Activated CD4-positive, alpha-beta T cell treated with anti-CD3 and anti-CD28 coated beads, Interleukin-2, Interleukin-6, amounts not matched to agents 100 ng/mL and 50 ng/mL, durations not matched to agents 16 hours and 8 hours (primary cell): ENCODE data around the gene MSMB.
"Not testable (repeated sequence)": the region's sequence is repeated elsewhere in the genome, so short reads cannot be mapped to it uniquely, and the experiment has no call there.

ENCODE experiments used
- DNase-seq: peaks from one replicate; pipeline ENCODE4 v3.0.0-alpha.2; 2020

MSMB gene

DNA sequence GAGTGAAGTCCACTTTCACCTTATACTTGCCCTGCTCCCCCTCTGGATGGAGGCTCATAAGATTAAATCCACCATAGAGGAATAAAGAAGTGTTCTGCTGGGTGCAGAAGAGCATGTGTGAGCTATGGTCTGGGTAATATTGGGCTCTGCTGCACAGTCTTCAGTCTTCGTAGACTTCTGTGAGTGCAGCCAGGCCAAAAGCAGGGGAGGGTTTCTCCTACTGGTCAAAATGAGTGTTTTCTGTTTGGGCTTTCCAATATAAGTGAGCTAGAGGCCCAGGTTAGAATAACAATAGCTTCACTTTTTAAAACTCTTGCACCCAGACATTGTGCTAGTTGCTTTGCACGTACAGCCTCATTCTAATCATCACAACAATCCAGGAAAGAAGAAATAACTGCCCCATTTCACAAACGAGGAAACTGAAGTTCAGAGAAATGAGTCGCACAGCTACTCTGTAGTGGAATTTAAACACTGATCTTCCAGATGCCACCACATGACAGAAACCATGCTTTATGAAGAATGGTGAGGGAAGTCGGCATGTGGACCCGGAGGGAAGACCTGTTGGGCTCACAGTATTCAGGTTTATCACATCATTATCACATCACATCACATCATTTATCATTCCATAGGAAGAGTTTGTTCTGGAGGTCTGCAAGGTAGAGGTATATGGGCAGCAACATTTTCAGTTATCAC lies 23.8 kb upstream of the MSMB start:
- no peak for DNase-seq

DNA sequence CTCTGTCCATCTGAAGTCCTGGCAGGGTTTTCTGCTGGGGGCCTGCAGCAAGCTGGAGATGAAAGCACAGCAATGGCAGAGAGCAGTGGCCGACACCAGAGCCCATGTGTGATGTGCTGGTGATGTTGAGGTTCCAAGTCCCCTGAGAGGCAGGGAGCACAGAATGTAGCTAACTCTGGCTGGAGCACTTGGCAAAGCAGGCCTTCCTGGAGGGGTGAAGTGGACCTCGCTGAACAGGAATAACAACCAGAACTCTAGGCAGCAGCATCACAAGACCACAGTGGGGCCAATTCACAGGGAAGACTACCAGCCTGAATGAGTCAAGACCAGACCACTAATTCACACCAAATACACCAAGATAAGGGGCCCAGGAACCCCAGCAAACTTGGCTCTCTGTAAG lies 22.8 kb upstream of the MSMB start:
- no peak for DNase-seq

DNA sequence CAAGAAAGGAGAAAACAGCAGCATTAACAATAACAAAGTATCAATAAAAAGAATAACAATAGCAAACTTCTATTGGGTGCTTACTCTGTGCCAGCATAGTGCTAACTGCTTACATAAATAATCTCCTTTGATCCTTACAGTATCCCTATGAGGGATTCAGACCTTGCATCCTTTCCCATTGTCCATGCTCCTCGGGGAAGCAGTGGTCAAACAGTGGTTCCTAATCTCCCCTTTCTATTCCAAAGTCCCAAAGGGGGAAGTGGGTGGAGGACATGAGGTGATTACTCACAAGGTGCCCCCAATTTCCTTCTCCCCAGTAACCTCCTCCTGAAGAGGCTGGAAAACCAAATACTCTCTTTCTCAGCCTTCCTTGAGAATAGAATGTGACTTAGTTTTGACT lies 22.0 kb upstream of the MSMB start:
- DNase-seq: no peak

DNA sequence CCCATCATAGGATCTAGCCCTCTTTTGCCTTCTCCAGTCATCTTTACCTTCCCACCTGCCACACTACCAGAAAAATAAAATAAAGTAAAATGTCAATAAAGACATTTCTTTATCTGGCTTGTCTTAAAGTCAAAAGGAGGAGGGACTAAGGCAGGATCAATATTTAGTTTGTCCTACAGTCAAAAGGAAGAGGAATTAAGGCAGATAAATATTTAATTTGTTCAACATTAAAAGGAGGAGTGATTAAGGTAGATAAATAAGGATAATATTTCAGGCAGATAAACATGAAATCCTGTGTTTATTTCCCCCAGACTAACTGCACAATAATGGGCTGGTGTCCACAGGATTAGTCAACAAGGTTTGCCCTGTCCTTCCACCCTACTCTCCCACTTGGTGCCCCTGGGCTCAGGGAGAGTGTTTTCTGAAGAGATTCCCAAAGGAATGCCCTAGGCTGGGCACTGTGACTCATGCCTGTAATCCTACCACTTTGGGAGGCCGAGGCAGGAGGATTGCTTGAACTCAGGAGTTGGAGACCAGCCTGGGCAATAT lies 18.3 kb upstream of the MSMB start:
- DNase-seq: no peak

DNA sequence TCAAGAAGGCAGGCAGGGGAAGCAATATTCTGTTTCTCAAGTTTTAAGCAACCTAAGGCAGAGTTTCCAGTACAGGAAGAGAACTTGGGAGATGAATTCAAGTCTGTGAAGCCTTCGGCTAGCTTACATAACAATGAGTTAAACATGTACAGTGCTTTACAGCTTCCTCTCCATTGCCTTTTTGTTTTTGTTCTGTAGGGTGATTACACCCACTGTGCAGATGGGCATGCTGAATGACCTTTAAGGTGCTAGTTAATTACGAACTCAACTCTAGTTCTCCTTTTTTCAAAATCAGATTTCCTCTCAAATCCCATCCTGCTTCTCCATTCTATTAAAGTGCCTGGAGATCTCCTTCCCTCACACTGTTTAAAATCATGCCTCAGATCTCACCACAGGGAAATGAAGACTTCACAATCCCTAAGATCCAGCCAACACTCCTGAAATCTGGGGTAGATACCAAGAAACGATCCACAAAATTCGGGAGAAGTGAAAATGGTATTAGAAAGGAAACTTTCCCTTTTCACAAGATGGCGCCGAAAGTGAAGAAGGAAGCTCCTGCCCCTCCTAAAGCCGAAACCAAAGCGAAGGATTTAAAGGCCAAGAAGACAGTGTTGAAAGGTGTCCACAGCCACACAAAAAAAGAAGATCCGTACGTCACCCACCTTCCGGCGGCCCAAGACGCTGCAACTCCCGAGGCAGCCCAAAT lies 16.8 kb upstream of the MSMB start:
- no peak for DNase-seq

DNA sequence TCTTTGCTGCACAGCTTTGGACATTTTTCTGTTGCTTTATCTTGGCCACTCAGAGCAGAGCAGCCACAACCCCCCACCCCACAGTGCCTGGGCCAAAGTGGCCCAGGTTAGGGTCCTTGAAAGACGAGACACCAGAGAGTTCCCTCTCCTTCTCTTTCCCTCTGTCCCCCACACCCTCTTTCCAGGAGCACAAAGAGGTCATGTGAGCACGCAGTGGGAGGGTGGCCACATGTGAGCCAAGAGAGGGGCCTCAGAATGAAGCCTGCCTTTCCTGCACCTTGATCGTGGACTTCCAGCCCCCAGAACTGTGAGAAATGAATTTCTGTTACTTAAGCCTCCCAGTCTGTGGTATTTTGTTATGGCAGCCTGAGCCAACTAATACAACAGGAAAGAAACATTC lies 14.6 kb upstream of the MSMB start:
- no peak for DNase-seq

DNA sequence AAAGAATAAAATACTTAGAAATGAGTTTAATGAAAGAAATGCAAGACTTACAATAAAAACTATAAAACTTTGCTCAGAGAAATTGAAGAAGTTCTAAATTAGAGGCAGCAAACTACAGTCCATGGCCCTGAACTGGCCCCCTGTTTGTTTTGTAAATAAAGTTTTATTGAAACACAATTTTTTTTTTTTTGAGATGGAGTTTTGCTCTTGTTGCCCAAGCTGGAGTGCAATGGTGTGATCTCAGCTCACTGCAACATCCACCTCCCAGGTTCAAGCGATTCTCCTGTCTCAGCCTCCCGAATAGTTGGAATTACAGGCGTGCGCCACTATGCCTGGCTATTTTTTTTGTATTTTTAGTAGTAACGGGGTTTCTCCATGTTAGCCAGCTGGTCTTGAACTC lies 11.9 kb upstream of the MSMB start:
- not testable (repeated sequence) for DNase-seq

DNA sequence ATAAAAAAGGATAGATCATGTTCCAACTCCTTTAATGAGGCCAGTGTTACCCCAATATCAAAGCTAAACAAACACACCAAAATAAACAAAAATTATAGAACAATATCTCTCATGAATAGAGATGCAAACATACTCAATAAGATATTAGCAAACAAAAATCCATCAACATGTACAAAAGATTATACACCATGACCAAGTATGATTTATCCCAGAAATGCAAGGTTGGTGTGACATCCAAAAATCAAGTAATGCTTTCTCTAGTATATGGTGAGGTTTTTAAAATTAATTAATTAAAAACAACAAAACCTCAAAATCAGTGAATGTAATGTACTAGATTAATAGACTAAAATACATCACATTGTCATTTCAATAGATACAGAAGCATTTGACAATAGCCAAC lies 11.0 kb upstream of the MSMB start:
- no peak for DNase-seq

DNA sequence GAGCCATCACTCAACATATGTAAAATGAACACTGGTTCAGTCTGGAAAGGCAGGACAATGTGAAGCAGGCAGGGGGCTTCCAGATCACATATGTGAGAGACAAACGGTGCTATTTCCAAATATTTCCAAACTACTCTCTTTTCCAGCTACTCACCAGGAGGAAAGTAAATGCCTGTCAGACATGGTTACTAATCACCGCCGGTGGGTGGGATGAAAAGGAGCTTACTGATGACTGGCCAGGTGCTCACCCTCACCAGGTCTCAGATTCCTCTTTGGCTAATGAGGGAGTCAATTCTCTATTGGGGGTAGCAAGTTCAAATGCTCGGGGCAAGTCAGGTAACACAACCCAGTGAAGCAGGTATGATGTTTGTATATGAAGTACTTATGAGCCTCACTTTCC lies 9.7 kb upstream of the MSMB start:
- no peak for DNase-seq

DNA sequence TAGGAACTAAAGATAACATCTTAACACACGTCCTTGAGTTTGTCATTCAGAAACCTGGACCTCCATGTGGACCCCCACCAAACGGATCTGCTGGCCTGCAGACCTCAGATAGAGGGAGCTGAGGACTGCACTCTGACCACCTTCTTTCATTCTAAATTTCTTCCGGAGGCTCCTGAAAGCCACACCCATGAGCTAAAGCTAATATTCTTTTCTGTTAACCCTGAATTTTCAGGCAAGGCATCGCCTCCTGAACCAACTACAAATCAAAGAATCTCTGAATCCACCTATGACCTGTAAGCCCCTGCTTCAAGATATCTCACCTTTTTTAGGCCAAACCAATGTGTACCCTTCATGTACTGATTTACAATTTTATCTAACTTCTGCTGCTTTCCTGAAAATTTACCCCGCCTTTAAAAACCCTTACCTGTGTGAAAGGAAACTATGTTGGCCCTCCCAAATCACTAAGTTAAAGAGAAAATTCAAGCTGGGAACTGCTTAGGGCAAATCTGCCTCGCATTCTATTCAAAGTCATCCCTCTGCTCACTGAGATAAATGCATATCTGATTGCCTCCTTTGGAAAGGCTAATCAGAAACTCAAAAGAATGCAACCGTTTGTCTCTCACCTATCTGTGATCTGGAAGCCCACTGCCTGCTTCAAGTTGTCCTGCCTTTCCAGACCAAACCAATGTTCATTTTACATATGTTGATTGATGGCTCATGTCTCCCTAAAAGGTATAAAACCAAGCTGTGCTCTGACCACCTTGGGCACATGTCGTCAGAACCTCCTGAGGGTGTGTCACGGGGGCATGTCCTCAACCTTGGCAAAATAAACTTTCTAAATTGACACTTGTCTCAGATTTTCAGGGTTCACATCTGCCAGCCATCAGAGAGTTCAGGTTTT lies 7.7 kb upstream of the MSMB start:
- DNase-seq: no peak

DNA sequence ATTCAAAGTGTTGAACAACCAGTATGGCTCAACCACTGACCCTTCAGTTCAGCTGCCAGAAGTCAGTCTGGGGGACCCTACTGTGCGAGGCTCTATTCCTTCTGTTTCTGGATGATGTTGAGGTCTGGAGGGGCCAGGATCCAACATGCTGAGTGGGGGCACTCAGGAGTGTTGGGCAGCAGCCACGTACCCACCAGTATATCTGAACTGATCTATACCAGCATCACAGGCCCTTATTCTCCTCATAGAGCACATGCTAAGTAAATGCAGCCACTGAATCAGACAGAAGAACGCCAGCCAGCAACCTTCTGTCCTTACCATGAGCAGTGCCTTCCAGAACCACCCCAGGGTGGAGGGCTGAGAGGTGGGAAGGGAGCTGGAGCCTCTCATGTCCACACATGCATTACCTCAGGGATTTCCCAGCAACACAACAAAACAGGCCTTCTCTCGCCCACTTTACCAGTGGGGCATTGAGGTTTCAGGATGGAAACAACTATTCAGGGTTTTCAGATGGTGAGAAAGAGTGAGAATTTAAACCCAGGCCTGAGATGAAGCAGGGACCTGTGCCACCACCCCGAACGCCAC lies 6.8 kb upstream of the MSMB start:
- no peak for DNase-seq

DNA sequence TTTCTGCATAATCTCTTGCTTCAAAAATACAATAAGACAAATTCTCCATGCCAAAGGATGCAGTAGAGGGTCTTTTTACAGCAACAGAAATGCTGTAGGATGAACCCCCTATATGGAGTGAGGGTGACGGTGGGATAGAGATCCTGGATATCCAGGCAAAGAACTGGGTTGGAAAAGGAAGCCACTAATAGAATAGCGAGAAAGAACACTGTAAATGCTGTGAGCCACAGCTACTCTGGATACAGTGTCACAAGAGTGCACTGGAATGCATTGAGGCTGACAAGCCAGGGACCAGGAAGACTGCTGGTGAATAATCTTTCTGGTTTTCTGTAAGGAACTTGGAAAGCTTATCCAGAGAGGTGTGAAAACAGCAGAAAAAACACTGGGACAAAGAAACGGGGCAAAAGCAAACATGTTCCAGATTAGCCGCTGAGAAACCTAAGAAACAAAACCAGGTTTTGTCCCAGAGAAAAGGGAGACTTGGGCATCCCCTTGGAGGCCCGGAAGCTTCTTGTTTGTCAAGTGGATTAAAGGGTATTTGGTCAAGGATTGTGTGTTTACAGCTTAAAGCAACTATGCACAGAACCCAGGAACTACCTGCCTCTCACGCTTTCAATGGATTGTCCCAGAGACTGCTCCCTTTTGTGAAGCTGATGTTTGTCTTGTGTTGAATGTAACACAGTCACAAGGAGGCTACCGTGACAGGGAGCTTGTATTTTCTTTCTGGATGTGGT lies 6.2 kb upstream of the MSMB start:
- no peak for DNase-seq

DNA sequence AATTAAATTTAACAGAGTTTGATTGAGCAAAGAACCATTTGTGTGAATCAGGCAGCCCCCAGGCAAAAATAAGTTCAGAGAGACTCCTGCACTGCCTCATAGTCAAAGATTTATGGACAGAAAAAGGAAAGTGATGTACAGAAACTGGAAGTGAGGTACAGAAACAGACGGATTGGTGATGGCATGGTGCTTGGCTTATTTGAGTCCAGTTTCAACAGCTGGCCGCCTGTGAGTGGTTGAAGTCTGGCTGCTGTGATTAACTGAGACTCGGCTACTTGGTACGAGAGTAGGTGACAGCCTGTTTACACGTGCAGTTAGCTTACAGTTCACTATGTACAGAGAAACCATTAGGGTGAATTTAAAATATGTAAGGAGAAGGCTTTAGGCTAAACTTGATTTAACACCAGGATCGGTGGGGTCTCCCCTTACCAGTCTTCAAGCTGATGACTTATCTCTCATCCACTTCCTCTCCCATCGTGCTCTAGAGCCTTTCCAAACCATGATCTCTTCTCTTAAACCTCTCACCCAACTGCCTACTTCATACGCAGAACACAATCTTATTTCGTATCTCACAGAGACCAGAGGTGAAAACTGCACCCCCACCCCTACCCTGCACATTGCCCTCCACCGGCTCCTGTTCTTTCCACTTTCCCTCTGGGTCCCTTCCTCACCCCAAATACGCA lies 5.0 kb upstream of the MSMB start:
- DNase-seq: no peak

DNA sequence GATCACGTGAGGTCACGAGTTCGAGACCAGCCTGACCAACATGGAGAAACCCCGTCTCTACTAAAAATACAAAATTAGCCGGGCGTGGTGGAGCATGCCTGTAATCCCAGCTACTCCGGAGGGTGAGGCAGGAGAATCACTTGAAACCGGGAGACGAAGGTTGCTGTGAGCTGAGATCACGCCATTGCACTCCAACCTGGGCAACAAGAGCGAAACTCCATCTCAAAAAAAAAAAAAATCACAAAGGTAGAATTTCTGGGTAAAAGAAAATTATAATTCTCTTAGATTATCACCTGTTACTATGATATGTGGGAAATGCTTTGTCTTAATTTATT lies 3.4 kb upstream of the MSMB start:
- not testable (repeated sequence) for DNase-seq

DNA sequence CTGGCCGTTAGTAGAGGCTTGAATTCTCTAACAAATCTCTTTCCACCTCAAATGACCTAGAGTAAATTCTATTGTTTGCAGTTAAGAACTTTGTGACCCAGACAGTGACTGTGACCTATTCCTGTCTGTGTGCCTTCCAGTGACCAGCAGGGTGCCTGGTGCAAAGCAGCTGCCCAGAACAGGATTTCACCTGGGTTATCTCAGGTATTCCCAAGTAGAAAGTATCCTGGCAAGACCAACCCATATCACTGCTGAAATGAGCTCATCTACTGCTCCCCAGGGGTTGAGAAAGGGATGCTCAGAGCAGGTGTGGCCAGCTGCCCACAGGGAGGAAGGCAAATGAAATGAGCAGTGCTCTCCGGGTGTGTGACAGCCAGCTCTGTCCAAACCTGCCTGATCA lies 2.1 kb upstream of the MSMB start:
- DNase-seq: no peak

DNA sequence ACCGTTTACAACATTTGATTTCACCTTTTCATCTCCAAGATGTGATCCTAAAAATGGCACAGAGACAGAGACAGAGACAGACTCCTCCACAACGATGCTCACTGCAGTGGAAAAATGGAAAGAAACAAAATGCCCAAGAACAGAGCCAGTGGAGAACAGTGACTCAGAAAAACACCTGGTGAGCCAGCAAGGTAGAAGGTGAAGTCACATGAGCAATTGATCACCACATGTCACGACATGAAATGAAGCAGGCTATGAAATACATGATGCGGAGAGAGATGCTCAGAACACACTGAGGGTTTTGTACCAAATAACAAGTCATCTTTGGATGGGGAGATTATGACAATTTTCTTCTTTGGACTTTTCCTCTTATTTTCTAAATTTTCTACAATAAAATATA lies 3.5 kb downstream of the MSMB start:
- no peak for DNase-seq

DNA sequence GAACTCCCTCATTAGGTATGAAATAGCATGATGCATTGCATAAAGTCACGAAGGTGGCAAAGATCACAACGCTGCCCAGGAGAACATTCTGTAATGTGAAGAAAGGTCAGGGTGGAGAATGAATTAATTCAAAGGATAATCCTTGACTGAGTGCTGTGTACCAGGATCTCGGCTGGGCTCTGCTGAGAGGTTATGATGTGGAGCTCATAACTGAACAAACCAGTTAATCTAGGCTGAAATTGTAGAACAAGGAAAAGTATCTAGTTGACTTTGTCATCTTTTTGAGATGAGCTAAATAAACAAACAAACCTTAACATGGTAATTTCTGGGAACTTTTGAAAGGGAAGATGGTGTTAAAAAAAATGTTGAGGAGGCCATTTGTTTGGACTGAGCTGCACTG lies 6.1 kb downstream of the MSMB start:
- DNase-seq: no peak

DNA sequence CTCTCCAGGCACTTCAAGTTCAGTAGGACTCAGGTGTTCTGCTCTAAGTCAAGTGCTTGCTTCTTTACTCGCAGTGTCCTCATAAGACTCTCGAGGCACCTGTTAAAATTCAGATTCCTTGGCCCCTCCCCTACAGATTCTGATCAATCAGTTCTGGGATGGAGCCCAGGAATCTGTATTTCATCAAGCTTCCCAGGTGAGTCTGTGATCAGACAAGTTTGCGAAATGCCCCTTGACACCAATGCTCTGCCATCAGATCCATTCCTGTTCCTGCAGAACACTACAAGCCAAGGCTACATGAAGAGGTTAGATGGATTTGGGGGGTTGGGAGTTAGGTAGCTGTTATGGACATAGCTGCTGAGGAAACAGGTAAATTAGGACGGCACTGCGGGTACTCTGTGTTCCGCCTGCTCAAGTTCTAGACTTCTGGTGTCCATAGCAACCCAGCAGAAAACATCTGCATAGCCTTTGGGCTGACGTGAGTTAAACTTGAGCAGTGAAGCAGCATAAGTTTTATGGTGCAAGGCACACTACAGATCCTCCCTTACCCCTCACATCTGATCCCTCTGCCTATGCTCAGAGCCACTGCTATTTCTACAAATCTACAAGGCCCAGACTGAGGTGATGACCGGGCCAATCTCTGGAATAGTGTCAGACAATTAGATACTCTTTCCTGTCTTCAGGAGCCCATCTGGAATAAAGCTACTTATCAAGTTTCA lies 8.8 kb downstream of the MSMB start:
- no peak for DNase-seq

DNA sequence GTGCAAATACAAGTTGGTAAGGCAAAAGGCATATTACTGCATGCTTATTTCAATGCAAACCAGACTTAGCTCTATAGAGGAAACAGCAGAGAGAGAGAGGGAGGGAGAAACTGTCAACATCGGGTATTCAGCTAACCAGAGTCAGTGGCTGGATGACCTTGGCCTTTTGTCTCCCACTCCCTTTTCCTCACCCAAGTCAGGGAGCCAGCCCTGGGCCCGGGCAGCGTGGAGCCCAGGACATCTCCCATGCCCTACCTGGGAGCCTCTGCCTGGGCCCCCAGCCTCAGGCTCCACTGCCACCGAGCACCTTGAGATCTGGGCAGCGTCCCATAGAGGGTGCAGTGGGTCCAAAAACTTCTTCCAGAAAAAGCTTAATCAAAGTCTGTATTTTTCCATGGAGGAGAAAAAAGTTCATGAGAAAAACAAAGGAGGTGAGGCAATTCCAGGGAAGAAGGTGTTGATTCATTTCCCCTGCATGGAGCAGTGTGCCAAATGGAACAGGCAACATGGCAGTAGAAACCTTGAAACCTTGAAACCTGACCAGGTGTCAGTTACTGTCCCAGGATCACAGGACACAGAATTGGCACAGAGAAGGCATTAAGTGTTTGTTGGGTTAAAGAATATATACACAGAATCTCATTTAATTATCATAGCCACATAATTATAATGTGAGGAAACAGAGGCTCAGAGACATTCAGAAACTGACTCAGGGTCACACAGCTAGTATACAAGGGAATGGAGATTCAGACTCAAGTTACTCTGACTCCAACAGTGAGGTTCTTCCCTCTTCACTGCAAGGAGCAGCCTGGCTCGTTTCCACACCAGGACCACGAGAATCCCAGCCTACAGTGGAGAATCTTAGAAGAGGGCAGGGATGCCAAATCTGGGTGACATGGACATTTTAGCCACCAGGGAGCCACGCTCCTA lies 9.9 kb downstream of the MSMB start:
- DNase-seq: no peak

DNA sequence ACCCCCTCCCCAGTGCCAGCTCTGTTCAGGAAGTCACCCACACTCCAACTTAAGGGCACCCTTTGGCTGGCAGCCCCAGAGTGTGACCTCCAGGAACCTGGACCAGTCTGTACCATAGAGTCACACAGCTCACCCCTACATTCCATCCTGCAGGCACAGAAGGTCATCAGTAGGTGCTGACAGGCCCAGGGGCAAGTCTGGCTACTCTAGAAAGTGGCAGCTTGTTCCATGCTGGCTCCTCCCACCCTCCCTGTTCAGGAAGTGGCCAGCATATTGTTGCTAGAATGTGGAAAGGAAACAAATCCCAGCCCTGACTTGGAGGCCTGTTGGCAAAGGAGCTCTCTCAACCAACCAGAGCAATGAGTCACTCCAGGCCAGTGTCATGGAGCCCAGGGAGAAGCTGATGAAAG lies 12.5 kb downstream of the MSMB start:
- no peak for DNase-seq
